Prostate gland (tissue), 2 donors: ENCODE data around the gene ANO2. TPM values are rescaled to one million over a fixed set of nuclear protein-coding genes. Genes with fewer than 3 reads are reported as not detected.

ENCODE experiments used
- DNase-seq: peaks from one replicate; pipeline ENCODE4 v3.0.0-alpha.2; 2019; ENCODE audit warnings: low spot score
- H3K27ac ChIP-seq, 2 donors: fragments of 200-600 bp; sonication (generic); 2 replicates each; pipeline ENCODE4 v1.5.1; 2017 to 2019
- H3K27me3 ChIP-seq: fragments of 200-600 bp; sonication (generic); replicated peaks from 2 replicates; pipeline ENCODE4 v1.5.1; 2019; ENCODE audit not compliant: insufficient read depth
- H3K36me3 ChIP-seq, 2 donors: fragments of 200-600 bp; sonication (generic); 1 replicate in 1 of 2; 2 replicates in 1 of 2; pipeline versions ENCODE4 v1.5.1 to v1.8.1; 2017 to 2019
- H3K4me1 ChIP-seq: fragments of 200-600 bp; sonication (generic); replicated peaks from 2 replicates; pipeline ENCODE4 v1.5.1; 2019
- H3K4me3 ChIP-seq, 2 donors: fragments of 200-600 bp; sonication (generic); 2 replicates each; pipeline ENCODE4 v1.5.1; 2017 to 2019
- H3K9me3 ChIP-seq: fragments of 200-600 bp; sonication (generic); 2 replicates; pipeline ENCODE4 v1.5.1; 2017
- CTCF ChIP-seq, 4 experiments: fragments of 200-600 bp in 2 of 4; fragments of 450-650 bp in 2 of 4; sonication (generic) in 2 of 4; IDR thresholded peaks; 1 replicate in 3 of 4; 2 replicates in 1 of 4; pipeline ENCODE4 v1.5.1; 2016 to 2019; ENCODE audit warnings: antibody characterized with exemption in 4 of 4, mild to moderate bottlenecking in 2 of 4, moderate library complexity in 2 of 4
- POLR2A ChIP-seq: fragments of 450-650 bp; IDR thresholded peaks from one replicate; pipeline ENCODE4 v1.6.1; 2016; ENCODE audit warnings: antibody characterized with exemption, mild to moderate bottlenecking
- POLR2AphosphoS5 ChIP-seq: sonication (generic); formaldehyde crosslinking; IDR thresholded peaks from one replicate; pipeline ENCODE4 v1.6.1; 2017; ENCODE audit warnings: antibody characterized with exemption
- WGBS: methylation state at CpG from one replicate; pipeline ENCODE4 v1.1.5; 2018; 5-methylcytosine and 5-hydroxymethylcytosine counted together
- intact Hi-C: fragments of 100-400 bp; cut with DNase I; formaldehyde crosslinking; loops from one replicate; pipeline ENCODE4 v1.14.2; 2022
- total RNA-seq, 2 donors: library from RNA; depleted of rRNA; stranded (reverse); fragments of >200 nt; gene quantifications; one replicate each; pipeline ENCODE4 v1.1.0, GENCODE V29; 2016

Gene ANO2
- total RNA-seq, 2 donors from 2014 or later, result 0.64 to 7.0 TPM

- intact Hi-C loops, result no loop called here
- no peaks in the 10 kb centered on the region for H3K9me3 ChIP-seq
- no peaks in the 10 kb centered on the region for H3K4me1 ChIP-seq
- H3K27ac ChIP-seq, result no peak overlapping the region
- no peaks in the 10 kb centered on the region for H3K27me3 ChIP-seq
- no peak overlapping the region for H3K4me3 ChIP-seq
- 57% methylated on average over 7 of the region's 7 CpGs for WGBS
- no peak for DNase-seq
- H3K36me3 ChIP-seq, result no peaks in the 10 kb centered on the region
- no peak for TF ChIP-seq CTCF (IDR thresholded peaks at IDR 0.05)
- no peak for TF ChIP-seq POLR2A
- no peak for TF ChIP-seq POLR2AphosphoS5
Observed at GRCh38 chr12:5924342-5924741, 20.7 kb downstream of the ANO2 start.

- TF ChIP-seq POLR2A, result no peak
- TF ChIP-seq POLR2AphosphoS5, result no peak
- TF ChIP-seq CTCF (IDR thresholded peaks at IDR 0.05), result no peak
- intact Hi-C loops, result no loop called here
- no peaks in the 10 kb centered on the region for H3K27me3 ChIP-seq
- DNase-seq, result no peak
- no peaks in the 10 kb centered on the region for H3K4me1 ChIP-seq
- no peaks in the 10 kb centered on the region for H3K36me3 ChIP-seq
- no peak overlapping the region for H3K4me3 ChIP-seq
- 51% methylated on average over 5 of the region's 5 CpGs for WGBS
- H3K9me3 ChIP-seq, result no peaks in the 10 kb centered on the region
- H3K27ac ChIP-seq, result no peak overlapping the region
Observed at GRCh38 chr12:5923751-5924150, 21.3 kb downstream of the ANO2 start.

GRCh38 chr12:5923043-5923605 is 21.9 kb downstream of the ANO2 start:
- Histone ChIP-seq H3K4me1 (no peaks in the 10 kb centered on the region), H3K9me3 (no peaks in the 10 kb centered on the region), H3K27ac (no peak overlapping the region), H3K4me3 (no peak overlapping the region), H3K27me3 (no peaks in the 10 kb centered on the region), H3K36me3 (no peaks in the 10 kb centered on the region)
- no peak for TF ChIP-seq POLR2AphosphoS5
- TF ChIP-seq POLR2A, result no peak
- no peak for TF ChIP-seq CTCF (IDR thresholded peaks at IDR 0.05)
- DNase-seq, result no peak
- WGBS, result 69% methylated on average over 14 of the region's 14 CpGs
- intact Hi-C loops, result no loop called here

GRCh38 chr12:5921966-5922899 is 22.8 kb downstream of the ANO2 start:
- Histone ChIP-seq H3K4me1 (no peaks in the 10 kb centered on the region), H3K27ac (no peak overlapping the region), H3K9me3 (no peaks in the 10 kb centered on the region), H3K4me3 (no peak overlapping the region), H3K27me3 (no peaks in the 10 kb centered on the region), H3K36me3 (no peaks in the 10 kb centered on the region)
- no peak for DNase-seq
- WGBS, result 68% methylated on average over 15 of the region's 15 CpGs
- intact Hi-C loops, result no loop called here
- TF ChIP-seq CTCF (IDR thresholded peaks at IDR 0.05), result no peak
- no peak for TF ChIP-seq POLR2AphosphoS5
- no peak for TF ChIP-seq POLR2A
